Stimulated activated CD8-positive, alpha-beta memory T cell treated with anti-CD3 and anti-CD28 coated beads, Interleukin-12 subunit alpha, Interleukin-12 subunit beta, amount 100 ng/mL, for 24 hours (primary cell): ENCODE measurements around the gene PLCB1.
"Not testable (repeated sequence)": the region's sequence is repeated elsewhere in the genome, so short reads cannot be mapped to it uniquely, and the experiment has no call there.

Experiments used
- DNase-seq: peaks from one replicate; pipeline ENCODE4 v3.0.0-alpha.2; 2020; ENCODE audit errors: extremely low read depth

Gene PLCB1

DNA sequence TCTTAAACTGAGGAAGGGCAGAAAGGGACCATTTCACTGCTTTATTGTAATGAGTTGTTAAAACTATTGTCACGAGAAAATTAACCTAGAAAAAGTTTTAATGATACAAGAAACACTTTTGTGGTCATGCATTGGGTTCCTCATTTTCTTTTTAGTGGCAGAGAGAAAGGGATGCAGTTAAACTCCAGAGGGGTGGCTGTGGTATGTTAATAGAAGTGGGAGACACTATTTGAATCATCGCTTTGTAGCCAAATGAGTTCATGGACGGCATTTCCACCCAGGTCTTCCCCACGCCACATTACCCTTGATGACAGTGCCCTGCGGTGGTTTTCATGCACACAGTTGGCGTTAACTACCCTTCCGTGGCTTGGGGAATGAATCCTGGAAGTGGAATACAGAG is 235.6 kb downstream of the PLCB1 start:
- no peak for DNase-seq

- DNase-seq: no peak
Measured at GRCh38 chr20:8368670-8369069, 236.6 kb downstream of the PLCB1 start.

- no peak for DNase-seq
Measured at GRCh38 chr20:8369311-8369710, 237.2 kb downstream of the PLCB1 start.

DNA sequence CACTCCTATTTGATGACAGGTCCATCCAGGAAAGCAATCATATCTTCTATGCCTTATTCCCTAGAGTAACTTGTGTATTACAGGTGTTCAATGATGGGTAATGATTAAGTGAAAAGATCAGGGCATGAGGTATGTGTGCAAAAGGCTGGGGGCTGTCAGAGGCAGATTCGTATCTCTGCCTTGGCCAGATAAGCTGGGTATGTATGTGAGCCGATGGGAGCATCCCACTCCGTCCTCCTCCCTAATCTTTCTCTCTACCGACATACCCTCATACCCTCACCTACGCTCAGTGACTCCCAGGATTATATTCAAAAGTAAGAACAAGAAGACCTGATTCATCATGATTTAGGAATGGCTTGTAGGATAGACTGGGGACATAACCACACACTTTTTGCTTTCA is 238.7 kb downstream of the PLCB1 start:
- no peak for DNase-seq

GRCh38 chr20:8372824-8373380 is 240.8 kb downstream of the PLCB1 start:
- DNase-seq: no peak

DNA sequence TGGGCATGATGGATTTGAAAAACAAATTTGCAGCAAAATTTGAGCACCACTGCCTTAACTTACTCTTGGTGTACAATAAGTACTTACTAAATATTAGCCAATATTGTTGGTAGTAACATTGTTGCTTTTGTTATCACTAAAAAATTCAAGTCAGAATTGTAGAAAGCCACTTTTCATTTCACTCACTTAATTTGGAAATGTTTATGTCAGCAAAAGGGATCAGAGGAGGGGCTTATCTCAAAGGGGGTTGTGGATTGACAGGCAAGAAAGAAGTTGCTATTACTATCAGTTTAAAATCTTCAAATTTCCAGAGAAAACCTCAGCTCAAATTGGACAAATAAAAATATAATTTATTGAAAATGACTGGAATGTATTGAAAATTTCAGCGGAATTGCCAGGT is 241.5 kb downstream of the PLCB1 start:
- no peak for DNase-seq

DNA sequence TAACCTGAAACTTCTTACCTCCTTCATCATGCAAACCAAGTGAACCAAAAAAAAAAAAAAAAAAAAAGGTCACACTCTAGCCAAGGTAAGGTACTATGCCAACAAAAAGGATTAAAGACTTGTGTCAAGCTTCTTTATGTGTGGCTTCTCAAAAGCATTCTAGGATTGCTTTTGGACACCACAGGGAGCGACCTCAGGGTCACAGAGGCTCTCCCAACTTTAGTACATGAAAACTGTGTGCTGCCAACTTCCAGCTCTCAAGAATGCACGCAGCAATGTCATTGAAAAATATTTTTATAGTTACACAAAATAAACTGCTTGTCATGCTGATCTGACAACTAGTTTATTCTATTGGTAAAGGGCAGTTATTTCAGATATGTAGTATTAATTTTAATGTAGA is 243.8 kb downstream of the PLCB1 start:
- no peak for DNase-seq

DNA sequence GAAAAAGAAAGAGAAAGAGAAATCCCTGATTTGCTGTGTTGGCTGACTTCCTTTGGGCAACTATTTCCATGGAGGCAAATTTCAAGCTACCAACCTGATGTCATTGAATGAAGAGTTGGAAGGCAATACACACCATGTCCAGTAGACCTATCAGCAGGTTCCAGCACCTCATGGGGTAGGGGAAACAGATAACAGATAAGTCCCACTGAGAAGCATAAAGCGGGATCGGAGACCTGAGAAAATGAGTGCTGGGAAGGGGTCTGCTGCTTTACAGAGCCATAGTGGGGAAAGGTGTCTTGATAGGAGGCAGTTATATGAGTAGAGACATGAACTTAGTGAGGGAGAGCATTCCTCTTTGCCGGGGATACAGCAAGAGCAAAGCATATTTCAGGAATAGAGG is 244.9 kb downstream of the PLCB1 start:
- DNase-seq: no peak

- not testable (repeated sequence) for DNase-seq
Measured at GRCh38 chr20:8379125-8379524, 247.1 kb downstream of the PLCB1 start.

GRCh38 chr20:8385247-8385646 is 253.2 kb downstream of the PLCB1 start:
- DNase-seq: no peak

GRCh38 chr20:8386991-8387390 is 254.9 kb downstream of the PLCB1 start:
- no peak for DNase-seq

- no peak for DNase-seq
Measured at GRCh38 chr20:8388141-8388540, 256.1 kb downstream of the PLCB1 start.

- DNase-seq: no peak
Measured at GRCh38 chr20:8388707-8389106, 256.6 kb downstream of the PLCB1 start.

- no peak for DNase-seq
Measured at GRCh38 chr20:8389381-8390036, 257.4 kb downstream of the PLCB1 start.

DNA sequence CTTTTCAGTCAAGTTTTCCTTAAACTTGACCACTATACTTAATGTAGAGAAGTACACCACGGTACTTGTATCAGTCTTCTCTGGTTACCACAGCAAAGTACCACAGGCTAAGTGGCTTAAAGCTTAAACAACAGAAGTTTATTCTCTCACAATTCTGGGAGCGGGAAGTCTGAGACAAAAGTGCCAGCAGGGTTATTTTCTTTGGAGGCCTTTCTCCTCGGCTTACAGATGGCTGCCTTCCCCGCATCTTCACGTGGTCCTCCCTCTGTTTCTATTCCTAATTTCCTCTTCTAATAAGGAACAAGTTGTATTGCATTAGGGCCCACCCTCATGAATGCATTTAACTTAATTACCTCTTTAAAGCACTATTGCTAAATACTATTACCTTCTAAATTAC is 258.0 kb downstream of the PLCB1 start:
- DNase-seq: no peak

- DNase-seq: no peak
Measured at GRCh38 chr20:8390500-8390899, 258.4 kb downstream of the PLCB1 start.

DNA sequence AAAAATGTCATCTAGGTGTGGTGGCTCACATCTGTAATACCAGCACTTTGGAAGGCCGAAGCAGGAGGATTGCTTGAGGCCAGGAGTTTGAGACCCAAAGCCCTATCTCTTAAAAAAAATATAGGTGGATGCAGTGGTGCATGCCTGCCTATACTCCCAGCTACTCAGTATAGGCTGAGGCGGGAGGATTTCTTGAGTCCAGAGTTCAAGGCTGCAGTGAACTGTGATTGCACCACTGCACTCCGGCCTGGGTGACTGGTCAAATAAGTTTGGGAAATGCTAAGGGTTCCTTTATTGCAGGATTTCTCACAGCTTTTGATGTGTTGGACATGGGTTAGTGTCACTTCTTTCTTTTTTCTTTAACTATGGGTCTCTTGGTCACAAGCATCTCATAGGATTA is 261.3 kb downstream of the PLCB1 start:
- no peak for DNase-seq

DNA sequence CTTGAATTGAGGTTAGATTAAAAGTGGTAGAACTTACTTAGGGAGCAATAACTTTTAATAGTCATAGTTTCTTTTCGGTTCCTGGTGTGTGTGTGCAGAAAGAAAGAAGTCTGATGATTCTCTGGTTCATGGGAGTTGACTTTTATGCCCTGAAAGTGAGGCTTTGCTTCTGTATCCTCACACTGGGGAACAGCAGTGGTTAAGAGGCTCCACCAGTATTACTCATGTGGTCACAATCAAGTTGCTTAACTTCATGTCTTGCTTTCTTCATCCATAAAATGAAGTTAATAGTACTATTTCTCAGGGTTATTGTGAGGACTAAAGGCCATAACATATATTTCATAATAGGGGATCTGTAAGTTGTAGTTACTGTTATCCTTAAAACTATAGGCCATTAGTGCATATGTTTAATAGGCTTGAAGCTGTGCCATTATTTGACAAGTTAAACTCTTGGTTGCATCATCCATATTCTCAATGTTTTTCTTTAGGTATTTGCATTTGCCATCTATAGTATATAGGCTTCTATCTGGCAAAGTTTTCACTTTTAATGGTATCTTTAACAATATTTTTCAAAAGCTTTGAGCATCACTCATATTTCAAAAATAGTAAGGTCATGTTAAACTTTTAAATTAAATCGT is 262.4 kb downstream of the PLCB1 start:
- no peak for DNase-seq

DNA sequence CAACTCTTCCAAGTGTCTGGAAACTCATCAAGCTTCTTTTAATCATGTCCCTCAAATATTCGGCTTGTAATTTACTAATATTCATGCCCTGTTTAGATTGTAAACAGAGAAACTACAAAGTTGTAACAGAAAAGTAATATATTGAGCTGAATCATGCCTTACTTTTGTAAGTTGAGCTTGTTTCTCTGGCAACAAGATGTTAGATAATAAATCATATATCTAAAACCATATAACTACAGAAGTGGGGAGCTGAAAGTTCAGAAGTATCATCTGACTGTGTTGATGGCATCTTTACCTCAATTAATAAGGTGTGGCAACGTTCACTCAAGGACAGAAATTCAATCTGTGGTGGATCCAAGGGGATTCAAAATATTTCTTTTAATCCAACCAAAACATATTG is 263.9 kb downstream of the PLCB1 start:
- DNase-seq: no peak

DNA sequence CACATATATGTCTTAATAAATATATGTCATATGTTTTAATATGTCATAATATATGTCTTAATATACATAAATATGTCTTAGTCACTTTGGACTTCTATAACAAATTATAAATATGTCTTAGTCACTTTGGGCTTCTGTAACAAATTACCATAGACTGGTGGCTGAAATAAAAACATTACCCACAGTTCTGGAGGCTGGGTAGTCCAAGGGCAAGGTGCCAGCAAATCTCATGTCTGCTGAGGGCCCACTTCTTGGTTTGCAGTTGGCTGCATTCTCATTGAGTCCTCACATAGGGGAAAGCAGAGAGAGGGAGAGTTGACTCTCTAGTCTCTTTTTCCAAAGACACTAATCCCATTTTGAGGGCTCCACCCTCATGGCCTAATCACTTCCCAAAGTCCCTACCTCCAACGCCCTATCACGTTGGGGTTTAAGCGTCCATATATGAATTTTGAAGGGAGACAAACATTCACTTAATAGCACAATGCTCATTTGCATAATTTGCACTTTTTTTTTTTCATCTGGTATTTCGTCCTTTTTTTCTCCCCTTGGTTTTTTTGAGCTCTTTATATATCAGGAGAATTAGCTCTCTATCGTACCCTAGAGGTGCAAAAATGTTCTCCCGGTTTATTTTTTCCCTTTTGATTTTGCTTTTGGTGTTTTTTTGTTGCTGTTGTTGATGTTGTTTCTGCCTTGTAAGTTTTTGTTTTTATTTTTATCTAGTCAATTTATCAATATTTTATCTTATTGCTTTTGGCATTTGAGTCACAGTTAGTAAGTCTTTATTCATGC is 266.4 kb downstream of the PLCB1 start:
- DNase-seq: no peak

- no peak for DNase-seq
Measured at GRCh38 chr20:8399947-8400346, 267.9 kb downstream of the PLCB1 start.

- DNase-seq: no peak
Measured at GRCh38 chr20:8400486-8400885, 268.4 kb downstream of the PLCB1 start.

- no peak for DNase-seq
Measured at GRCh38 chr20:8401556-8401955, 269.5 kb downstream of the PLCB1 start.
